ENCODE measurements around the gene RNU6-9. TPM values are rescaled to one million over a fixed set of nuclear protein-coding genes. Genes with fewer than 3 reads are reported as not detected.

RNU6-9 gene
- total RNA-seq, 3 donors from 2014 or later (not counting 1 experiment from before 2014, with no cell fraction given), result not detected

DNA sequence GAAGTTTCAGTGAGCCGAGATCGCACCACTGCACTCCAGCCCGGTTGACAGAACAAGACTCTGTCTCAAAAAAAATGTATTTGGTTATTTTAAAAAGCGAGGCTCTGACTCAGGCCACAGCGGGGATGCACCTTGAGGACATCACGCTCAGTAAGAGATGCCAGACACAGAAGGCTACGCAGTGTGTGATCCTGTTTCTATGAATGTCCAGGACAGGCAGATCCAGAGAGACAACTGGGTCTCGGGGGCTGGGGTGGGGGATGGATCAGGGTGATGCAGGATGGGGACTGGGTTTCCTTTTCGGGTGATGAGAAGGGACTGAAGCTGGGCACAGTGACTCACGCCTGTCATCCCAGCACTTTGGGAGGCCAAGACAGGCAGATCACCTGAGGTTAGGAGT lies 5.7 kb upstream of the RNU6-9 start:
- peaks cover 48% of the 10 kb centered on the region for H3K36me3 ChIP-seq (ENCODE audit: control insufficient read depth, insufficient read depth, low read length)
- H3K27me3 ChIP-seq (ENCODE audit: control insufficient read depth, insufficient read depth, low read length), result no peaks in the 10 kb centered on the region
- TF ChIP-seq, protein P1, sequence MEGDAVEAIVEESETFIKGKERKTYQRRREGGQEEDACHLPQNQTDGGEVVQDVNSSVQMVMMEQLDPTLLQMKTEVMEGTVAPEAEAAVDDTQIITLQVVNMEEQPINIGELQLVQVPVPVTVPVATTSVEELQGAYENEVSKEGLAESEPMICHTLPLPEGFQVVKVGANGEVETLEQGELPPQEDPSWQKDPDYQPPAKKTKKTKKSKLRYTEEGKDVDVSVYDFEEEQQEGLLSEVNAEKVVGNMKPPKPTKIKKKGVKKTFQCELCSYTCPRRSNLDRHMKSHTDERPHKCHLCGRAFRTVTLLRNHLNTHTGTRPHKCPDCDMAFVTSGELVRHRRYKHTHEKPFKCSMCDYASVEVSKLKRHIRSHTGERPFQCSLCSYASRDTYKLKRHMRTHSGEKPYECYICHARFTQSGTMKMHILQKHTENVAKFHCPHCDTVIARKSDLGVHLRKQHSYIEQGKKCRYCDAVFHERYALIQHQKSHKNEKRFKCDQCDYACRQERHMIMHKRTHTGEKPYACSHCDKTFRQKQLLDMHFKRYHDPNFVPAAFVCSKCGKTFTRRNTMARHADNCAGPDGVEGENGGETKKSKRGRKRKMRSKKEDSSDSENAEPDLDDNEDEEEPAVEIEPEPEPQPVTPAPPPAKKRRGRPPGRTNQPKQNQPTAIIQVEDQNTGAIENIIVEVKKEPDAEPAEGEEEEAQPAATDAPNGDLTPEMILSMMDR (IDR thresholded peaks at IDR 0.05), result no peak
- no peaks in the 10 kb centered on the region for H3K36me3 Mint-ChIP-seq
- H3K27ac Mint-ChIP-seq, result no peak overlapping the region
- DNase-seq (no peak), ATAC-seq (no peak)
- no peaks in the 10 kb centered on the region for H3K9me3 Mint-ChIP-seq
- H3K4me3 Mint-ChIP-seq, result no peak overlapping the region
- H3K4me3 ChIP-seq (ENCODE audit: low read length), result no peak overlapping the region
- WGBS (ENCODE audit: insufficient coverage), result 96% methylated on average over 10 of the region's 10 CpGs
- H3K27ac ChIP-seq (ENCODE audit: low read length), result no peak overlapping the region
- no peaks in the 10 kb centered on the region for H3K27me3 Mint-ChIP-seq (ENCODE audit: low read depth in 2 of 2)
- peaks cover 50% of the 10 kb centered on the region for H3K4me1 ChIP-seq (ENCODE audit: control insufficient read depth, insufficient read depth, low read length)
- no peaks in the 10 kb centered on the region for H3K9me3 ChIP-seq (ENCODE audit: control insufficient read depth, insufficient read depth, low read length)
- peaks cover 0 to 13% of the 10 kb centered on the region in 2 donors for H3K4me1 Mint-ChIP-seq
- intact Hi-C loops (cut with micrococcal nuclease), result no loop called here

DNA sequence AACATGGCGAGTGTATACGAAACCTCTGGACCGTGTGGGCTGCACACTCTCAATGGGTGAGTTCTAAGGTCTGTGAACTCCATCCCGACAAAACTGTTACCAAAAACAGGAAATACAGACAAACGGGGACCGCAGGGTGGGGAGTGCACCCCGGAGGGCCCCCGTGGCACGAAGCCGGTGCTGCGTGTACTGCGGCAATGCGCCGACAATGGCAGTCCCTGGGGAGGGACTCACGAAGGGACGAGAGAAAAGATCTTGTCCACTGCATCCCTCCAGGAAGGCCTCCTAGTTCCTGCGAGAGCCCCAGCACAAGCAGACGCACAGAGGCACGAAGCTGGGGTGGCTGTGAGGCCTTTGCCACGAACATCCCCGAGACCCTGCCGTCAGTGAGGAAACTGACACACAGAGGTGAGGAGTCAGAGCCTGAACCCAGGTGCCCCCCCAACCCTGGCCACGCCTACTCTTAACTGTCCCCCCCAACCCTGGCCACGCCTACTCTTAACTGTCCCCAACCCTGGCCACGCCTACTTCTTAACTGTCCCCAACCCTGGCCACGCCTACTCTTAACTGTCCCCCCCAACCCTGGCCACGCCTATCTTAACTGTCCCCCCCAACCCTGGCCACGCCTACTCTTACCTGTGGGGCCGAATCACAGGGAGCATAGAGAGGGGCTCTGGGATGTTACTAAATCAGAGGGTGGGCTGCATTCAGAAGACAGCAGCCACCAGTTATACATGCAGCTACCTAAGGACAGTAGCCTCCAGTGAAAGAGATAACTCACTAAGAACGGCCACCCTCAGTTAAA lies 4.5 kb upstream of the RNU6-9 start:
- WGBS (ENCODE audit: insufficient coverage), result 93% methylated on average over 30 of the region's 30 CpGs
- Mint-ChIP-seq H3K4me3 (no peak overlapping the region), H3K27ac (no peak overlapping the region), H3K36me3 (no peaks in the 10 kb centered on the region), H3K9me3 (no peaks in the 10 kb centered on the region), H3K27me3 (ENCODE audit: low read depth in 2 of 2) (no peaks in the 10 kb centered on the region), H3K4me1 (peaks cover 9 to 22% of the 10 kb centered on the region in 2 donors)
- H3K27me3 ChIP-seq (ENCODE audit: control insufficient read depth, insufficient read depth, low read length), result no peaks in the 10 kb centered on the region
- no peaks in the 10 kb centered on the region for H3K9me3 ChIP-seq (ENCODE audit: control insufficient read depth, insufficient read depth, low read length)
- ATAC-seq (no peak), DNase-seq (peak in 1 of 2 donors; percentile 77)
- peaks cover 41% of the 10 kb centered on the region for H3K36me3 ChIP-seq (ENCODE audit: control insufficient read depth, insufficient read depth, low read length)
- no peak overlapping the region for H3K4me3 ChIP-seq (ENCODE audit: low read length)
- TF ChIP-seq, protein P1 (IDR thresholded peaks at IDR 0.05), result no peak
- no peak overlapping the region for H3K27ac ChIP-seq (ENCODE audit: low read length)
- intact Hi-C loops (cut with micrococcal nuclease), result no loop called here
- peaks cover 56% of the 10 kb centered on the region for H3K4me1 ChIP-seq (ENCODE audit: control insufficient read depth, insufficient read depth, low read length)

DNA sequence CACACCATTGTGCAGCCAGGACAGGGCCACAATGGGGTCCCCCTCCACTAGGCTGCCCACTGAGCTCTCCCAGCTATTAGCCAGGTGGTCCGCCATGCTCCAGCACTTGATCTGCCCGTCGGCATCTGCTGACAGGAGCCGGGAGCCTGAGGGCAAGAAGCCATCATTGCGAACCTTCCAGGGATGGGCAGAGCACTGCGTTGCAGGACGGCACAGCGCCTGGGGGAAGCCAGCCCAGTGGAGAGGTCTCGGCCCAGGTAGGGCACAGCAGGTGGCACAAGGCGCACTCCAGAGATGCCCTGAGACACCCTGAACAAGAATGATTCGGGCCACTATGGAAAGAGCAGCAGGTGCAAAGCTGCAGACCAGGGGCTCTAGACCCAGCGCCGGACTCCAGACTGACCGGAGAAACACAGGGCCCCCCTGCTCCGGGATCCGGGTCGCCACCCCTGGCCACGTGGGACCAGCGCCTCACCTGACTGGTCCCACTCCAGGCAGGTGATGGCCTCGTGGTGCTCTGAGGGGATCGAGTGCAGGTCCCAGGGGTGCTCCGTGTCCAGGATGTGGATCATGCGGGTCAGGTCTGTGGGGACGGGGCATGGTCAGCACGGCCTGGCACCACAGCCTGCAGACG lies 3.5 kb upstream of the RNU6-9 start:
- no peak for ATAC-seq
- Histone ChIP-seq H3K4me1 (ENCODE audit: control insufficient read depth, insufficient read depth, low read length) (peaks cover 57% of the 10 kb centered on the region), H3K9me3 (ENCODE audit: control insufficient read depth, insufficient read depth, low read length) (no peaks in the 10 kb centered on the region), H3K27me3 (ENCODE audit: control insufficient read depth, insufficient read depth, low read length) (no peaks in the 10 kb centered on the region), H3K36me3 (ENCODE audit: control insufficient read depth, insufficient read depth, low read length) (peaks cover 32% of the 10 kb centered on the region), H3K27ac (ENCODE audit: low read length) (no peak overlapping the region), H3K4me3 (ENCODE audit: low read length) (no peak overlapping the region)
- 97% methylated on average over 26 of the region's 26 CpGs for WGBS (ENCODE audit: insufficient coverage)
- H3K36me3 Mint-ChIP-seq, result no peaks in the 10 kb centered on the region
- H3K9me3 Mint-ChIP-seq, result no peaks in the 10 kb centered on the region
- DNase-seq, result no peak
- peak overlapping the region; percentile 35 for H3K4me3 Mint-ChIP-seq
- H3K27ac Mint-ChIP-seq, result no peak overlapping the region
- no peaks in the 10 kb centered on the region for H3K27me3 Mint-ChIP-seq (ENCODE audit: low read depth in 2 of 2)
- H3K4me1 Mint-ChIP-seq, result peaks cover 9 to 25% of the 10 kb centered on the region in 2 donors
- TF ChIP-seq, protein P1 (IDR thresholded peaks at IDR 0.05), result no peak
- intact Hi-C loops (cut with micrococcal nuclease), result no loop called here

Data from natural killer cell (primary cell).